HG03064 (cell line): ENCODE data around the gene C1orf50.
A peak's percentile ranks its signal among the peaks of the same experiment; 100 is the strongest.
"Not testable (repeated sequence)": the region's sequence is repeated elsewhere in the genome, so short reads cannot be mapped to it uniquely, and the experiment has no call there.

Source experiments
- ATAC-seq: cut with Tn5 transposase; IDR thresholded peaks from one replicate; pipeline ENCODE4 v1.9.1; 2021; ENCODE audit warnings: low read depth; ENCODE audit not compliant: unreplicated experiment

C1orf50 gene

GRCh38 chr1:42766741-42767509 is at the start of gene C1orf50, which contains the start of gene P3H1:
Gene C1orf50 (plus strand): TSS chr1:42767249. CDS start chr1:42767312, 63 bp downstream.
Gene P3H1 (minus strand): TSS chr1:42767028. CDS start chr1:42766971, 57 bp downstream.
- ATAC-seq: peak; percentile 88

- ATAC-seq: no peak
These were observed 46.2 kb upstream of the C1orf50 start for GRCh38 chr1:42720868-42721267.

- ATAC-seq: no peak
These were observed 45.1 kb upstream of the C1orf50 start for GRCh38 chr1:42721926-42722325.

GRCh38 chr1:42722403-42722802 is 44.6 kb upstream of the C1orf50 start:
- not testable (repeated sequence) for ATAC-seq

GRCh38 chr1:42723511-42723910 is 43.5 kb upstream of the C1orf50 start:
- ATAC-seq: no peak

- not testable (repeated sequence) for ATAC-seq
These were observed 41.2 kb upstream of the C1orf50 start for GRCh38 chr1:42725820-42726219.

- no peak for ATAC-seq
These were observed 37.0 kb upstream of the C1orf50 start for GRCh38 chr1:42730002-42730401.

GRCh38 chr1:42730988-42731387 is 36.1 kb upstream of the C1orf50 start:
- ATAC-seq: no peak

GRCh38 chr1:42731585-42731984 is 35.5 kb upstream of the C1orf50 start:
- ATAC-seq: no peak

- no peak for ATAC-seq
These were observed 34.8 kb upstream of the C1orf50 start for GRCh38 chr1:42732126-42732680.

- ATAC-seq: no peak
These were observed 33.4 kb upstream of the C1orf50 start for GRCh38 chr1:42733415-42734200.

GRCh38 chr1:42734201-42735035 is 32.6 kb upstream of the C1orf50 start:
- ATAC-seq: no peak

GRCh38 chr1:42735056-42735455 is 32.0 kb upstream of the C1orf50 start:
- no peak for ATAC-seq

- ATAC-seq: no peak
These were observed 31.5 kb upstream of the C1orf50 start for GRCh38 chr1:42735477-42736105.

- ATAC-seq: no peak
These were observed 30.9 kb upstream of the C1orf50 start for GRCh38 chr1:42736152-42736551.

GRCh38 chr1:42736571-42737200 is 30.4 kb upstream of the C1orf50 start:
- ATAC-seq: no peak

GRCh38 chr1:42737257-42737656 is 29.8 kb upstream of the C1orf50 start:
- no peak for ATAC-seq

- ATAC-seq: no peak
These were observed 28.9 kb upstream of the C1orf50 start for GRCh38 chr1:42737986-42738677.

GRCh38 chr1:42738678-42739226 is 28.3 kb upstream of the C1orf50 start:
- no peak for ATAC-seq
